NOMO-1 treated with dmso at 0.1 percent for 144 hours (cell line): Measurements from ENCODE around the gene SLC35B1.
A peak's percentile ranks its signal among the peaks of the same experiment; 100 is the strongest.

Experiments used
- DNase-seq: peaks from one replicate; lab custom pipeline; 2025; ENCODE audit not compliant: unreplicated experiment; lab: John Stamatoyannopoulos, UW

SLC35B1 gene

DNA sequence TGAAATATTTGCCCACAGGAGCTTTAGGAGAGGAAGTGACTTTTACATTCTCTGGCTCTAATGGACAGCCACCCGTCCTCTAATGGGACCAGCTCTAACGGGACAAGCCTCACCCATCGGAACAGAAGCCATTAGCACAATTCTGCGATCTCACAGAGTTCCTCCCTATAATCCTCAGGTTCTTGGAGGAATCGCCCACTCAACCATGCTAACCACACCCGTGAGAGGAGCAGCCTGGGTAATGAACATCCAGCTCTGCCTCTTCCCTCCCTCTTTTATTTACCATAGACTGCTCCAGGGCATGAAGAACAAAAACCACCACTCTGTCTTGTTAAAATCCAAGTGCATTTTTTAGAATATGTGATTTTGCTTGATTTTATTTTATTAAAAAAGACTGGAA lies 6.8 kb downstream of the SLC35B1 start:
- DNase-seq, result no peak

DNA sequence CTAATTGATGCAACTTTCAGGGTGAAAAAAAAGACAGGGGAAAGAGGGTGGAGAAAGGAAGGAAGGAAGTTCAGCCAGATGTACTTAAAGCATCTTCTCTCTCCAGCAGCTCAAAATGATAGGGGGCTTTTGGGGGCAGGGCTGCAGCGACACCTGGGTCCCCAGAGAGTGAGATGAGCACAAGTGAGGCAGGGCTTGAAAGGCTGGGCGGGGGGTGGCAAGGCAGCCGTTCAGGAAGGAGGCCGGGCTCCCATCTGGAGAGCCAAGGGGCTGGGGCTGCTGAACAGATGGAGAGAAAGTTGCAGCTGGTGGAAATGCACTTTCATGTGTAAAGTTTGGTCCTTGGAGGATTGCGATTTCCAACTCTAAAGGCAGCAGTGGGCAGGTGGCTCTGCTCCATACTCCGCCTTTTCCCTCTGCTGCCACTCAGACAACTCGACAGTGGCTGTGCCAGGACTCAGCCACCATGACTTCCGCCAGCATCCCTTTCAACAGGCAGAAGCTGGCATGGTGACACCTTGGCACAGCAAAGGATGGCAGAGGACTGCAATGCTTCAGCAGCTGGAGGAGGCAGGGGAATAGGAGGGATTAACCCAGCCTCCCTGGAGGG lies 7.7 kb downstream of the SLC35B1 start:
- DNase-seq, result no peak

DNA sequence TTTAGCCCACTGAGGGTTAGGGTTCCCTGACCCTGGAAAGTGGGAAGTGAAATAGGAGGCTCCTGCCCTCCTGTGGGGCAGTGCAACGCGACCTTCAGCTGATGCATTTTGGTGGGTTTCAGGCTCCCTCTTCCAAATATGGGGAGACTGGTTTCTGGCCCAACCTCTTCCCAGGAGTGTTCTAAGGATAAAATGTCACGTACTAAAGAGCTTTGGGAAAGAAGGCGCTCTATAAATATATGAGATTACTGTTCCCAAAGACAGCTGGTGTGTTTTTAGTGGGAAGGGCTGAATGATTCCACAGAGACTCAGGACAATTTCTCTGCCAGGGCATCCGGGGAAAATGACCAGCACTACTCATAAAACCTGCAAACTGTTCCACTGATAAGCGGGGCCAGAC lies 9.8 kb downstream of the SLC35B1 start:
- DNase-seq, result no peak

GRCh38 chr17:49696233-49696761 lies 11.5 kb downstream of the SLC35B1 start:
- DNase-seq, result peak; percentile 10

- DNase-seq, result no peak
Observed at GRCh38 chr17:49695698-49696232, 12.0 kb downstream of the SLC35B1 start.

DNA sequence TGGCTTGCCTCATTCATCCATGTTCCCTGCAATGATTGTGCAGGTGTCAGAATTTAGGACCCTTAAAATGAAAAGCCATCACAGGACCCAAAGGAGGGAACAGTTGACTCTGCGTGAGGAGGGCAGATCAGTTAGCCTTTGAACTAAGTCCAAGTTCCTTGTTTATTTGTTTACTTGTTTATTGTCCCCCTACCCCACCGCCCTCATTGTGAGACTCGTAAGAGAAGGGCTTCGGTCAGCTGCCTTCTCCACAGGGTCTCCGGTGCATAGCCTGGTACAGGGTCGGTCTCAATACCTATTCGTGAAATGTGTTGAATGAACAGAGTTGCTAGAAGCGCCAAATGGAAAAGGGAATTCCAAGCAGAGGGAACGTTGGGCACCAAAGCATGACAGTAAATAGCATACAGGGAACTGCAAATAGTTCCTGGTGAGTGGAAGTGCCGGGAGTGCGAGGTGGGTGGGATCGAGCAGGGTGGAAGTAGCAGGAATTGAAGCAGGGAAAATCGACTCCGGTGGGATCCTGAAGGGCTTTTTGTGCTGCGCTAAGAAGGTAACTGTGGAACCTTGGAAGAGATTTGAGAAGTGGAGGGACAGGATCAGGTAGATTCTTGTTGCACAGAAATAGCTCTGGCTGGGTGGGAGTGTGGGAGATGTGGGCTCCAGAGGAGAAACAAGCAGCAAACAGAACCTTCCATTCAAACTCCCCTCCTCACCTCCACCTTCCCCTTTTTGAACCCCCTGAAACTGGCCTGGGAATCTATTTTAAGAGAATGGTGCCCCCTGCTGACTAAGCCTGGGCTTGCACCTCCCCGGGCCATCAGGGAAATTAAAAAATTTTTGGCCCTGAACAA lies 12.7 kb downstream of the SLC35B1 start:
- peak; percentile 31 for DNase-seq

GRCh38 chr17:49692751-49693150 lies 15.0 kb downstream of the SLC35B1 start:
- DNase-seq, result no peak

DNA sequence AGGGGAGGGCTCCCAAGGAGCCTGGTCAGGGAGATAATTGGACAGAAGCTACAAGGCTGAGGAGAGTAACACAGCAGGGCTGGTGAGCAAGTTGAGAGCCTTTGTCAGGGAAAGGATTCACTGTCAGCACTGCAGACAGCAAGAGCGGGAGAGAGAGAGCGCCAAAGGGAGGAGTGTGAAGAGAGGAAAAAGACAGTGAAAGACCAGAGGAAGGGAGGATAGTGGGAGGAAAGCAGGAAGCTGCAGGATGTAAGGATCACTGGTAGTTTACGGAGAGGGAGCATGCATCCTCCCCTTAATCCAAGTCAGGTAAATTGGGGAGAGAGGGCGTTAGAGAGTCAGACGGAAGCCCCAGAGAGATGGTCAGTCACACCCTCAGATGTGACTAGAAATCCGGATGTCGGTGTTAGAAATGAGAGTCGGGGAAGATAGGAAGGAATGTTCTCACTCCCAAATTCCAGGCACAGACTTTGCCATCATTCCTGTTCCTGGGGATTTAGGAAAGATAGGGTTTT lies 16.0 kb downstream of the SLC35B1 start:
- DNase-seq, result no peak

DNA sequence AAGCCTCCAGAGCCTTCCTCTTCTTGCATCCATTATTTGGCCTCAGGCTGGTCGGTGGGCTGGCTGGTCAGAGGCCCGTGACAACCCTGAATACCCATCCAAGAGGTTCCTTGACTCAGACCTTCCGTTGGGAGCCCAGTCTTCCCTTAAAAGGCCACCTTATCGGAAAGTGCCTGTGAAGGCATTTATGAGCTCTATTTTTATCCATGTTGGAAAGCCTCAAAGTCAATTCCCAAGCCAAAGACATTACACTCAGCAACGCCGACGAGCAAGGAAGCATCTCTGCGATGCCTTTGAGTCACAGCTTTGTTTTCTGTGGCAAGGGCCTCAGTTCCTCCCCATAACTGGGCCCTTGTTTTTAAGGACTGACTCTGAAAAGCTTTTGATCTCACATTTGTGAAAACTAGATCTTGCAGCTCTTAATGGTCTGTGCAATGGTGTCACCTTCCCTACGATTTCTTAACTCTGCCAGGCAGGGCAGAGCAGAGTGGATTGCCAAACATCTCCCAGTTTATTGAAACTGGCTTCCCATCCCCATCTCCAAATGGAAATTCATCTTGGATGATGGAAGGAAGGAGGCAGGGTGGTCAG lies 16.6 kb downstream of the SLC35B1 start:
- no peak for DNase-seq

GRCh38 chr17:49690256-49690655 lies 17.5 kb downstream of the SLC35B1 start:
- DNase-seq, result no peak

DNA sequence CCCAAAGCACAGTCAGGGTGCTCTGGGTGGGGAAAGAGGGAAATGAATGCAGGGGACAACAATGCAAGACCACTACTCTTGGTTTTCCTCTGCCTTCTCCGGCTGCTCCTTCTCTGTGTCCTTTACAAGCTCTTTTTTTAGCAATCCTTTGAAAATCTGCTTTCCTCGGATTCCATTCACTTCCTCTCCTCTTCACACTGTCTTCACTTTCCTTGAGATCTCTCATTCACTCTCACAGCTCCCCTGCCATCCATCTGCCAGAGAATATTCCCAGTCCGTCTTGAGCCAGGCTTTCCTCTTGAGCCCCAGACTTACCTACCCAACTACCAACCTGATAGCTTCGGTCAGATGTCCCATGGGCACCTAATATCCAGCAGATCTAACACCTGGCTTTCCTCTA lies 18.9 kb downstream of the SLC35B1 start:
- DNase-seq, result no peak

GRCh38 chr17:49687878-49688491 lies 19.8 kb downstream of the SLC35B1 start:
- peak; percentile 7 for DNase-seq

DNA sequence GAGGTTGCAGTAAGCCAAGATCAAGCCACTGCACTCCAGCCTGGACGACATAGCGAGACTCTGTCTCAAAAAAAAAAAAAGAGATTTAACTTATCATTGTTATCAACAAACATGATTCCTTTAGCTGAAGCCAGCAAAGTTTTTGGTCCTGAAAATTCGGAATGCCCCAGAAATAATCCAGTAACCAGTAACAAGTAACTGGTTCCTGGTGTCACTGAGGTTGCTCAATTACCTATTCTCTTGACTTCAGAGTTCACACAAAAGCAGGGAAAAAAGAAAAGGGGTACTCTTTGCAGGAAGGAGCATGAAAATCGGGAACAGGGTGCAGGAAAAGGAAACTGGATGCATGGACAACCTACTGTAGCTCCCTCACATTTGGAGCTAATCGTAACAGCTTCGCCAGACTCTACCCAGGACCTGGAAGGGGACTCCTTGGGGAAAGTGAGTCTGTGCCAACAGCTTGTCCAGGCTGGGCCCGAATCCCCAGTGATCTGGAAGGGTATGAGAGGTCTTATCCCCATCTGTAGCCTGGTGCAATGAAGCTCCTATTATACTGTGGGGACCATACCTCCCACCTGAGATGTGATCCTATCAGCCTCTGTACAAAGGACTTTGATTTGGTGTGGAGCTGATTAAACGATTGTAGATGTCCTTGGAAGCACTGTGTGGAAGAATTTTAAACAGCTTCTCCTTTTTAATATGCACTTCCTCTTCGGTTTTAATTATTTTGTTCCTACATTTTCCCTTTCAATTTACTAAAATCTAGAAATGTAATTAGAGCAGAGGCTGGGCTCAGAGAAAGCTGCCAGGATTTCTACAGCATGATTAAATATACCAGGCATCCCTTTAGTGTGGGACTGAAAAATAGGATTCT lies 26.4 kb downstream of the SLC35B1 start:
- peak; percentile 10 for DNase-seq

GRCh38 chr17:49680314-49680713 lies 27.4 kb downstream of the SLC35B1 start:
- no peak for DNase-seq

- peak; percentile 99 for DNase-seq
Observed at GRCh38 chr17:49677933-49678847, 29.6 kb downstream of the SLC35B1 start, which contains the start of gene SPOP. Gene SPOP, minus strand, starts transcription at chr17:49678097. Its CDS starts 55,287 bp downstream, at chr17:49622810.

- DNase-seq, result peak; percentile 68
Observed at GRCh38 chr17:49677134-49677932, 30.4 kb downstream of the SLC35B1 start.

DNA sequence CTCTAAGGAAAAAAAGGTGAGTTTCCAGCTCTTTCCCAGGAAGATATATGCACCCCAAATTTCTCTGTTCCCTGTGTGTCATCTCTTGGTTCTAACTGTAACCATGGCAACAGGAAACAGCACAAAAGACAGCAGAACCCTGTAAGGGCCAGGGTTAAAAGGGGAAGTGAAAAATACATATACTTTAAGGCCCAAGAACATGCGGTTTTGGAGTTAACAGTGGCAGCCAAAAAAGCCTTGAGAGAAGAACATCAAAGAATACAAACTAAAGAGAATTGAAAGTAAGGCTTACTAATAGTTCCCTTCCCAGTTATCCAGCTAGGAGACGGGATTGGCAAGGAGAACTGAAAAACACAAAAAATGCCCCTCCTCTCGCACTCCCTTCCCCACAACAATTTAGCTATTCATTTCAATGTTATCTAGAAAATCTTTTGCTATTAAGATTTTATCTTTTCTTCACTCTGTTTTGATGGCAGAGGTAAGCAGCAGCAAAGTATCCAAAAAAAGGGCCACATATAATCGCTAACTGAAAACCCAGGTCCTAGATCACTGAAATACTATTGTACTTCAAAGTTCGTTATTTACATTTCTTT lies 31.4 kb downstream of the SLC35B1 start:
- peak; percentile 79 for DNase-seq

GRCh38 chr17:49674507-49674906 lies 33.3 kb downstream of the SLC35B1 start:
- DNase-seq, result no peak
